ENCODE measurements around the gene SPACA1.

DNA sequence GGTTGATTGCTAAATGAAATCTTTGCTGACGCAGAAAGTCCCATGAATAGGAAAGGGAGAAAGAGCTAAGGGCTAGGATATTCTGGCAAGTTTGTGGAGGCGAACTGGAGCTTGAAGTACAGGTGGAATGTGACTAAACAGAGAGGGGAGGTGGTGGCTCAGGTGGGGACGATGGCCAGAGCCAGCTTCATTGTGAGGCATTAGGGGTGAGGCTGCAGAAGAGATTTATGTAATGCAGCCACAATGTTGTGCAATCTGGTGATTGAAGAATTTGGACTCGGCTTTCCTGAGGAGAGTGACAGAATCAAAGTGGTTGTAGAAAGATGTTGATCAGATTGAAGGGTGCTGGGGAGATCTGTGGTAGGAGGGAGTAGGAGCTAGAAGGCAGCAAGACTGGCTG, 42.9 kb upstream of the SPACA1 start:
- no peak for TF ChIP-seq CTCF (IDR thresholded peaks at IDR 0.05)
- no peak for TF ChIP-seq POLR2A (IDR thresholded peaks at IDR 0.05)
